H9 (cell line): Measurements from ENCODE around the gene COCH. TPM values are rescaled to one million over a fixed set of nuclear protein-coding genes. Genes with fewer than 3 reads are reported as not detected.

ENCODE experiments used
- DNase-seq: peaks from one replicate; pipeline ENCODE4 v3.0.0-alpha.2; 2017
- H2AFZ ChIP-seq: one replicate; pipeline ENCODE4 v1.6.1; 2013; ENCODE audit warnings: mild to moderate bottlenecking, low read length, control low read depth, moderate library complexity
- H2AK5ac ChIP-seq: 2 replicates; pipeline ENCODE4 v1.6.1; 2013; ENCODE audit warnings: low read length, control low read depth, mixed read lengths; ENCODE audit not compliant: insufficient read length
- H2BK120ac ChIP-seq: one replicate; pipeline ENCODE4 v1.6.1; 2013; ENCODE audit warnings: low read depth, mild to moderate bottlenecking, low read length, control low read depth, inconsistent platforms; ENCODE audit not compliant: poor library complexity, severe bottlenecking
- H2BK12ac ChIP-seq: 2 replicates; pipeline ENCODE4 v1.6.1; 2013; ENCODE audit warnings: low read length, control low read depth, mixed read lengths, low read depth; ENCODE audit not compliant: insufficient read length
- H2BK15ac ChIP-seq: 2 replicates; pipeline ENCODE4 v1.6.1; 2013; ENCODE audit warnings: low read depth, low read length, control low read depth
- H2BK20ac ChIP-seq: one replicate; pipeline ENCODE4 v1.6.1; 2013; ENCODE audit warnings: low read depth, mild to moderate bottlenecking, low read length, control low read depth, inconsistent platforms; ENCODE audit not compliant: poor library complexity, severe bottlenecking
- H2BK5ac ChIP-seq: 2 replicates; pipeline ENCODE4 v1.6.1; 2013; ENCODE audit warnings: low read length, control low read depth, mixed read lengths; ENCODE audit not compliant: insufficient read length
- H3K14ac ChIP-seq: 2 replicates; pipeline ENCODE4 v1.6.1; 2013; ENCODE audit warnings: low read length, control low read depth; ENCODE audit not compliant: insufficient read depth
- H3K18ac ChIP-seq: 2 replicates; pipeline ENCODE4 v1.6.1; 2013; ENCODE audit warnings: low read depth, mild to moderate bottlenecking, mixed read lengths, low read length, control low read depth; ENCODE audit not compliant: insufficient read length
- H3K23ac ChIP-seq: 2 replicates; pipeline ENCODE4 v1.6.1; 2013; ENCODE audit warnings: low read length, control low read depth, mixed read lengths, low read depth; ENCODE audit not compliant: insufficient read length
- H3K23me2 ChIP-seq: 2 replicates; pipeline ENCODE4 v1.6.1; 2013; ENCODE audit warnings: low read depth, mild to moderate bottlenecking, mixed read lengths, low read length, control low read depth; ENCODE audit not compliant: insufficient read length, poor library complexity, severe bottlenecking
- H3K27ac ChIP-seq: 2 replicates; pipeline ENCODE4 v1.5.1; 2013; ENCODE audit warnings: low read length, control low read depth, mixed read lengths, low read depth; ENCODE audit not compliant: insufficient read length
- H3K27me3 ChIP-seq: 2 replicates; pipeline ENCODE4 v1.6.1; 2013; ENCODE audit warnings: low read length, control low read depth, inconsistent platforms; ENCODE audit not compliant: insufficient read depth
- H3K4ac ChIP-seq: 2 replicates; pipeline ENCODE4 v1.6.1; 2013; ENCODE audit warnings: low read depth, mild to moderate bottlenecking, control low read depth, inconsistent platforms, low read length, moderate library complexity
- H3K4me1 ChIP-seq: 2 replicates; pipeline ENCODE4 v1.6.1; 2013; ENCODE audit warnings: low read length, control low read depth, inconsistent platforms; ENCODE audit not compliant: insufficient read depth
- H3K4me2 ChIP-seq: 2 replicates; pipeline ENCODE4 v1.6.1; 2013; ENCODE audit warnings: low read length, control low read depth, mixed read lengths; ENCODE audit not compliant: insufficient read length, insufficient read depth
- H3K56ac ChIP-seq: 2 replicates; pipeline ENCODE4 v1.6.1; 2013; ENCODE audit warnings: low read depth, mild to moderate bottlenecking, mixed read lengths, low read length, control low read depth; ENCODE audit not compliant: insufficient read length
- H3K79me1 ChIP-seq: 2 replicates; pipeline ENCODE4 v1.6.1; 2013; ENCODE audit warnings: low read depth, mild to moderate bottlenecking, moderate library complexity, low read length, control low read depth, inconsistent platforms; ENCODE audit not compliant: insufficient read depth, poor library complexity, severe bottlenecking
- H3K79me2 ChIP-seq: 2 replicates; pipeline ENCODE4 v1.6.1; 2013; ENCODE audit warnings: low read length, control low read depth, inconsistent platforms; ENCODE audit not compliant: insufficient read depth
- H3K9ac ChIP-seq: 2 replicates; pipeline ENCODE4 v1.6.1; 2013; ENCODE audit warnings: low read length, control low read depth, mixed read lengths; ENCODE audit not compliant: insufficient read length; ENCODE audit errors: extremely low read depth
- H3K9me3 ChIP-seq: one replicate; pipeline ENCODE4 v1.6.1; 2013; ENCODE audit warnings: low read depth, low read length, inconsistent platforms; ENCODE audit not compliant: control insufficient read depth
- H3T11ph ChIP-seq: one replicate; pipeline ENCODE4 v1.6.1; 2013; ENCODE audit warnings: mild to moderate bottlenecking, low read length, control low read depth, inconsistent platforms
- H4K20me1 ChIP-seq: one replicate; pipeline ENCODE4 v1.6.1; 2013; ENCODE audit not compliant: control insufficient read depth, insufficient read length, insufficient read depth
- H4K5ac ChIP-seq: 2 replicates; pipeline ENCODE4 v1.6.1; 2013; ENCODE audit warnings: low read depth, mild to moderate bottlenecking, mixed read lengths, low read length, control low read depth; ENCODE audit not compliant: insufficient read length
- H4K8ac ChIP-seq: replicated peaks from 2 replicates; pipeline ENCODE4 v1.6.1; 2013; ENCODE audit warnings: low read length, control low read depth, mixed read lengths, low read depth; ENCODE audit not compliant: insufficient read length
- H4K91ac ChIP-seq: 2 replicates; pipeline ENCODE4 v1.6.1; 2013; ENCODE audit warnings: low read depth, mild to moderate bottlenecking, moderate library complexity, mixed read lengths, low read length, control low read depth; ENCODE audit not compliant: insufficient read length
- H3K27ac Mint-ChIP-seq, 3 experiments: 2 replicates in 2 of 3; 3 replicates in 1 of 3; pipeline ENCODE4 v1.8.0; 2020 to 2021; ENCODE audit warnings: mixed read lengths in 3 of 3, mild to moderate bottlenecking in 1 of 3, moderate library complexity in 1 of 3
- H3K27me3 Mint-ChIP-seq: 2 replicates; pipeline ENCODE4 v1.8.0; 2021; ENCODE audit warnings: low read depth, mild to moderate bottlenecking, moderate library complexity, mixed read lengths
- H3K36me3 Mint-ChIP-seq, 3 experiments: 2 replicates in 2 of 3; 3 replicates in 1 of 3; pipeline ENCODE4 v1.8.0; 2020 to 2021; ENCODE audit warnings: low read depth in 3 of 3, mixed read lengths in 3 of 3; ENCODE audit not compliant: insufficient read depth in 1 of 3
- H3K4me1 Mint-ChIP-seq, 2 experiments: 2 replicates each; pipeline ENCODE4 v1.8.0; 2020; ENCODE audit warnings: mixed read lengths in 2 of 2
- H3K4me3 Mint-ChIP-seq, 2 experiments: 2 replicates in 1 of 2; 3 replicates in 1 of 2; pipeline ENCODE4 v1.8.0; 2020 to 2021; ENCODE audit warnings: mild to moderate bottlenecking in 2 of 2, mixed read lengths in 2 of 2, moderate library complexity in 1 of 2
- H3K9me3 Mint-ChIP-seq, 2 experiments: 2 replicates in 1 of 2; 3 replicates in 1 of 2; pipeline ENCODE4 v1.8.0; 2020; ENCODE audit warnings: mild to moderate bottlenecking in 2 of 2, mixed read lengths in 2 of 2, moderate library complexity in 1 of 2
- WGBS: extraction: QIAGEN DNeasy Blood & Tissue Kit; methylation state at CpG from one replicate; pipeline ENCODE4 v1.1.7; 2013; ENCODE audit warnings: missing lambda C conversion rate, low lambda C conversion rate, mixed read lengths; ENCODE audit not compliant: insufficient read length; ENCODE audit errors: extremely low coverage; 5-methylcytosine and 5-hydroxymethylcytosine counted together
- total RNA-seq: library from RNA; stranded (reverse); gene quantifications from 2 replicates; pipeline ENCODE4 v1.2.1, GENCODE V29; 2021
- TF ChIP-seq, protein P1 (sequence below): fragments of 200-600 bp; sonication (generic); conservative IDR thresholded peaks from 3 replicates; pipeline ENCODE4 v1.8.0; 2021; ENCODE audit warnings: antibody characterized with exemption, mild to moderate bottlenecking

The COCH gene
- total RNA-seq, 1 experiment from 2014 or later = 25.8 TPM

DNA sequence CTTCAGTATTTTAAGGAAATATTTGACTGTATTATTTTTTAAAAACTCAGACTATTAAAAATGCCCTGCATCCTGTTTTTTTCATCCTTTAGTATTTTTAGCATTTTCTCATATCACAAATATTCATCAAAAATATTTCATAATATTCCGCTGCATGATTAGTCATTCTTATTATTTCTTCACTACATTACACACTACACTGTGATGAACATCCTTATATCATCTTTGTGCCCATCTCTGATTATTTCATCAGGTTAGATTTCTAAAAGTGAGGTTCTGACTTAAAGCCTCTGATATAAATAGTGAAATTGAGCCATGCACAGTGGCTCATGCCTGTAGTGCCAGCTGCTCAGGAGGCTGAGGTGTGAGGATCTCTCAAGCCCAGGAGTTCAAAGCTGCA, 8.1 kb downstream of the COCH start:
- H3K14ac ChIP-seq = no peak overlapping the region
- Mint-ChIP-seq H3K4me1 (no peaks in the 10 kb centered on the region), H3K27me3 (peaks cover under 1% of the 10 kb centered on the region; the same call in 1 of the 2 replicates), H3K4me3 (no peak overlapping the region), H3K36me3 (peaks cover 0 to 23% (median 5%) of the 10 kb centered on the region in 3 experiments; a peak in 5 of 7 replicates), H3K27ac (no peak overlapping the region), H3K9me3 (no peaks in the 10 kb centered on the region)
- no peak overlapping the region for H4K8ac ChIP-seq
- no peak overlapping the region for H3K23ac ChIP-seq
- H3K79me1 ChIP-seq = no peaks in the 10 kb centered on the region
- H2BK15ac ChIP-seq = no peak overlapping the region
- no peaks in the 10 kb centered on the region for H3K4me1 ChIP-seq
- no peak overlapping the region for H3K4ac ChIP-seq
- no peak overlapping the region for H3K18ac ChIP-seq
- no peak overlapping the region for H3K9ac ChIP-seq
- H3K9me3 ChIP-seq = no peaks in the 10 kb centered on the region
- H2AFZ ChIP-seq = no peak overlapping the region
- H3K27ac ChIP-seq = no peak overlapping the region
- no peak for DNase-seq
- WGBS = 100% methylated on average over 1 of the region's 1 CpG
- H3K4me2 ChIP-seq = no peak overlapping the region
- H2BK20ac ChIP-seq = no peak overlapping the region
- no peak overlapping the region for H3K56ac ChIP-seq
- H3T11ph ChIP-seq = no peak overlapping the region
- H2BK12ac ChIP-seq = no peak overlapping the region
- H2AK5ac ChIP-seq = no peak overlapping the region
- H4K5ac ChIP-seq = no peak overlapping the region
- H3K23me2 ChIP-seq = no peaks in the 10 kb centered on the region
- H4K91ac ChIP-seq = no peak overlapping the region
- H2BK5ac ChIP-seq = no peak overlapping the region
- TF ChIP-seq, protein P1, sequence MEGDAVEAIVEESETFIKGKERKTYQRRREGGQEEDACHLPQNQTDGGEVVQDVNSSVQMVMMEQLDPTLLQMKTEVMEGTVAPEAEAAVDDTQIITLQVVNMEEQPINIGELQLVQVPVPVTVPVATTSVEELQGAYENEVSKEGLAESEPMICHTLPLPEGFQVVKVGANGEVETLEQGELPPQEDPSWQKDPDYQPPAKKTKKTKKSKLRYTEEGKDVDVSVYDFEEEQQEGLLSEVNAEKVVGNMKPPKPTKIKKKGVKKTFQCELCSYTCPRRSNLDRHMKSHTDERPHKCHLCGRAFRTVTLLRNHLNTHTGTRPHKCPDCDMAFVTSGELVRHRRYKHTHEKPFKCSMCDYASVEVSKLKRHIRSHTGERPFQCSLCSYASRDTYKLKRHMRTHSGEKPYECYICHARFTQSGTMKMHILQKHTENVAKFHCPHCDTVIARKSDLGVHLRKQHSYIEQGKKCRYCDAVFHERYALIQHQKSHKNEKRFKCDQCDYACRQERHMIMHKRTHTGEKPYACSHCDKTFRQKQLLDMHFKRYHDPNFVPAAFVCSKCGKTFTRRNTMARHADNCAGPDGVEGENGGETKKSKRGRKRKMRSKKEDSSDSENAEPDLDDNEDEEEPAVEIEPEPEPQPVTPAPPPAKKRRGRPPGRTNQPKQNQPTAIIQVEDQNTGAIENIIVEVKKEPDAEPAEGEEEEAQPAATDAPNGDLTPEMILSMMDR = no peak
- no peaks in the 10 kb centered on the region for H4K20me1 ChIP-seq
- no peaks in the 10 kb centered on the region for H3K27me3 ChIP-seq
- H3K79me2 ChIP-seq = no peaks in the 10 kb centered on the region
- H2BK120ac ChIP-seq = no peak overlapping the region
